ENCODE data around the gene TSPAN11.

GRCh38 chr12:30888241-30888640, 38.3 kb upstream of the TSPAN11 start:
- TF ChIP-seq CTCF (IDR thresholded peaks at IDR 0.05) (no peak), MAX (IDR thresholded peaks at IDR 0.05) (no peak), RCOR1 (IDR thresholded peaks at IDR 0.05; ENCODE audit: low read depth, low read length) (no peak), PHF8 (IDR thresholded peaks at IDR 0.05; ENCODE audit: borderline replicate concordance, low read depth) (no peak), HOXA7 (CRISPR knock-in tag; IDR thresholded peaks at IDR 0.05) (no peak), RFX5 (IDR thresholded peaks at IDR 0.05) (no peak), SMC3 (IDR thresholded peaks at IDR 0.05) (no peak), POLR2A (IDR thresholded peaks at IDR 0.05; ENCODE audit: low read length) (no peak), KDM5A (IDR thresholded peaks at IDR 0.05) (no peak), ESRRA (IDR thresholded peaks at IDR 0.05; ENCODE audit: borderline replicate concordance, low read length) (no peak), BCL3 (IDR thresholded peaks at IDR 0.05) (no peak), USF2 (IDR thresholded peaks at IDR 0.05) (no peak)

Measured in A549 (cell line).